ENCODE results near the gene DCLK1.

DNA sequence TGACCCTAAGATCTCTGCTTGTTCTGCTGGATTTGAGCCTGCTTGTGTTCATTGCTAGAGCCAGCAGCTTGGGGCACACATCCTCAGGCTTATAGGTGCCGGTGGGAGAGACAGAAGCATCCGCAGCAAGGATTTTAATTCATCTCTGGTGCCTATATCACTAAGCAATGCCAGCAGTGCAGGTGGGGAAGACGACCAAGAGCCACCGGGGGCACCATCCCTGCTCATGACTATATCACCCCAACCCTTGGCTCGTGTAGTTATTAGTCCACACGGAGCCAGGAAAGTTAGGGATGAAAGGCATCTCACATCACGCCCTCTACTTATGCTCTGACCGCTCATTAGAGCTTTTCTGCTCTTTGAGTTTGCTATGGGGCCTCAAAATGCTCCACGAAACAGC is 298.2 kb downstream of the DCLK1 start:
- TF ChIP-seq, protein P1, sequence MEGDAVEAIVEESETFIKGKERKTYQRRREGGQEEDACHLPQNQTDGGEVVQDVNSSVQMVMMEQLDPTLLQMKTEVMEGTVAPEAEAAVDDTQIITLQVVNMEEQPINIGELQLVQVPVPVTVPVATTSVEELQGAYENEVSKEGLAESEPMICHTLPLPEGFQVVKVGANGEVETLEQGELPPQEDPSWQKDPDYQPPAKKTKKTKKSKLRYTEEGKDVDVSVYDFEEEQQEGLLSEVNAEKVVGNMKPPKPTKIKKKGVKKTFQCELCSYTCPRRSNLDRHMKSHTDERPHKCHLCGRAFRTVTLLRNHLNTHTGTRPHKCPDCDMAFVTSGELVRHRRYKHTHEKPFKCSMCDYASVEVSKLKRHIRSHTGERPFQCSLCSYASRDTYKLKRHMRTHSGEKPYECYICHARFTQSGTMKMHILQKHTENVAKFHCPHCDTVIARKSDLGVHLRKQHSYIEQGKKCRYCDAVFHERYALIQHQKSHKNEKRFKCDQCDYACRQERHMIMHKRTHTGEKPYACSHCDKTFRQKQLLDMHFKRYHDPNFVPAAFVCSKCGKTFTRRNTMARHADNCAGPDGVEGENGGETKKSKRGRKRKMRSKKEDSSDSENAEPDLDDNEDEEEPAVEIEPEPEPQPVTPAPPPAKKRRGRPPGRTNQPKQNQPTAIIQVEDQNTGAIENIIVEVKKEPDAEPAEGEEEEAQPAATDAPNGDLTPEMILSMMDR (IDR thresholded peaks at IDR 0.05) = no peak
- TF ChIP-seq POLR2A (IDR thresholded peaks at IDR 0.05) = no peak
